ENCODE data around the gene TOP3B. TPM values are rescaled to one million over a fixed set of nuclear protein-coding genes. Genes with fewer than 3 reads are reported as not detected.

The TOP3B gene
- total RNA-seq, 1 donor from 2014 or later = 53.9 TPM

- DNase-seq (ENCODE audit: low spot score) = no peak
- H3K27me3 Mint-ChIP-seq (ENCODE audit: insufficient read depth, low read depth) = peaks cover 4% of the 10 kb centered on the region
- H3K36me3 Mint-ChIP-seq = no peaks in the 10 kb centered on the region
- H4K20me1 ChIP-seq (ENCODE audit: low read depth) = no peaks in the 10 kb centered on the region
- H2AFZ ChIP-seq (replicated peaks) = no peak overlapping the region
- H3K9me3 ChIP-seq (ENCODE audit: low read depth) = no peaks in the 10 kb centered on the region
- H3K4me1 Mint-ChIP-seq = peaks cover 8% of the 10 kb centered on the region
- no peak overlapping the region for H3K27ac Mint-ChIP-seq
- no peak overlapping the region for H3K27ac ChIP-seq
- H3K4me3 ChIP-seq = no peak overlapping the region
- no peaks in the 10 kb centered on the region for H3K4me1 ChIP-seq
- peaks cover 100% of the 10 kb centered on the region for H3K27me3 ChIP-seq
- TF ChIP-seq, protein P1, sequence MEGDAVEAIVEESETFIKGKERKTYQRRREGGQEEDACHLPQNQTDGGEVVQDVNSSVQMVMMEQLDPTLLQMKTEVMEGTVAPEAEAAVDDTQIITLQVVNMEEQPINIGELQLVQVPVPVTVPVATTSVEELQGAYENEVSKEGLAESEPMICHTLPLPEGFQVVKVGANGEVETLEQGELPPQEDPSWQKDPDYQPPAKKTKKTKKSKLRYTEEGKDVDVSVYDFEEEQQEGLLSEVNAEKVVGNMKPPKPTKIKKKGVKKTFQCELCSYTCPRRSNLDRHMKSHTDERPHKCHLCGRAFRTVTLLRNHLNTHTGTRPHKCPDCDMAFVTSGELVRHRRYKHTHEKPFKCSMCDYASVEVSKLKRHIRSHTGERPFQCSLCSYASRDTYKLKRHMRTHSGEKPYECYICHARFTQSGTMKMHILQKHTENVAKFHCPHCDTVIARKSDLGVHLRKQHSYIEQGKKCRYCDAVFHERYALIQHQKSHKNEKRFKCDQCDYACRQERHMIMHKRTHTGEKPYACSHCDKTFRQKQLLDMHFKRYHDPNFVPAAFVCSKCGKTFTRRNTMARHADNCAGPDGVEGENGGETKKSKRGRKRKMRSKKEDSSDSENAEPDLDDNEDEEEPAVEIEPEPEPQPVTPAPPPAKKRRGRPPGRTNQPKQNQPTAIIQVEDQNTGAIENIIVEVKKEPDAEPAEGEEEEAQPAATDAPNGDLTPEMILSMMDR (IDR thresholded peaks at IDR 0.05) = no peak
- TF ChIP-seq EZH2phosphoT487 (IDR thresholded peaks at IDR 0.05) = no peak
- TF ChIP-seq EZH2 (IDR thresholded peaks at IDR 0.05) = no peak
- no peak overlapping the region for H3K9ac ChIP-seq
- H3K4me3 Mint-ChIP-seq = no peak overlapping the region
- no peaks in the 10 kb centered on the region for H3F3A ChIP-seq (ENCODE audit: low read depth)
- no peaks in the 10 kb centered on the region for H3K36me3 ChIP-seq
- H3K79me2 ChIP-seq (ENCODE audit: low read depth) = no peaks in the 10 kb centered on the region
- H3K4me2 ChIP-seq = no peak overlapping the region
- H3K9me3 Mint-ChIP-seq = no peaks in the 10 kb centered on the region
Observed at GRCh38 chr22:22022255-22022840, 39.8 kb upstream of the TOP3B start.

DNA sequence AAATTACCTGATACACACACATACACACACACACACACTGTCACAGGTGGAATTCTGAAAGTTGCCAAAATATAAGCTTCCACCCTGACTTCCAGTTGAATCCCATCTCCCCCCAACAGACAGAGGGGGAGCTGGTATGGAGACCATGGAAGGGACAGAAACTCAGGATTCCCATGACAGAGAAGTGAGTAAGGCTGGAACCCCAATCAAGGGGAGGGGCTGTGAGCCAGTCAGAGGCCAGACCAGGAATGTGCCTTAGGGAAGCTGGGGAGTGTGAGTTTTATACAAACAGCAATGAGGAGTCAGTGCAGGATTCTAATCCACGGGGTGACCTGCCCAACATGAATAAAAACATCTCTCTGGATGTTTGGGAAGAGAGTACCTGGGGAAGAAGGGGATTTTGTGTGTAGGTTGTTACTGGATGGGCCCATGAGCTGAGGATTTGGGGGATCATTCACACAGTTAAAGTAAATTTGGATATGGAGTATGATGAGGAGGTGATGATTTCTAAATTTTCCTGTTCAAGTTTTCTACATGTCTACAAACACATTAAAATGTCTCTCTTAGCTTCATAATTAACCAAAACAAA is 38.7 kb upstream of the TOP3B start:
- H3K27me3 ChIP-seq = peaks cover 100% of the 10 kb centered on the region
- no peak overlapping the region for H3K27ac Mint-ChIP-seq
- H3K4me3 Mint-ChIP-seq = no peak overlapping the region

GRCh38 chr22:22020425-22020852 is 37.9 kb upstream of the TOP3B start:
- Histone ChIP-seq H2AFZ (replicated peaks) (no peak overlapping the region), H3K9ac (no peak overlapping the region), H3K79me2 (ENCODE audit: low read depth) (no peaks in the 10 kb centered on the region), H3K27ac (no peak overlapping the region), H4K20me1 (ENCODE audit: low read depth) (no peaks in the 10 kb centered on the region), H3K36me3 (no peaks in the 10 kb centered on the region), H3K4me2 (no peak overlapping the region), H3K4me3 (no peak overlapping the region), H3K4me1 (no peaks in the 10 kb centered on the region), H3F3A (ENCODE audit: low read depth) (no peaks in the 10 kb centered on the region), H3K9me3 (ENCODE audit: low read depth) (no peaks in the 10 kb centered on the region), H3K27me3 (peaks cover 100% of the 10 kb centered on the region)
- no peaks in the 10 kb centered on the region for H3K36me3 Mint-ChIP-seq
- no peak overlapping the region for H3K27ac Mint-ChIP-seq
- no peak for DNase-seq (ENCODE audit: low spot score)
- peaks cover 4% of the 10 kb centered on the region for H3K27me3 Mint-ChIP-seq (ENCODE audit: insufficient read depth, low read depth)
- H3K4me1 Mint-ChIP-seq = peaks cover 5% of the 10 kb centered on the region
- H3K9me3 Mint-ChIP-seq = no peaks in the 10 kb centered on the region
- no peak for TF ChIP-seq EZH2 (IDR thresholded peaks at IDR 0.05)
- TF ChIP-seq, protein P1 (IDR thresholded peaks at IDR 0.05) = no peak
- TF ChIP-seq EZH2phosphoT487 (IDR thresholded peaks at IDR 0.05) = no peak
- no peak overlapping the region for H3K4me3 Mint-ChIP-seq

More for the DNA sequence above, 38.7 kb upstream of the TOP3B start:
- Histone ChIP-seq H3K4me2 (no peak overlapping the region), H3K27ac (no peak overlapping the region), H2AFZ (replicated peaks) (no peak overlapping the region), H3K36me3 (no peaks in the 10 kb centered on the region), H3F3A (ENCODE audit: low read depth) (no peaks in the 10 kb centered on the region), H3K4me3 (no peak overlapping the region), H4K20me1 (ENCODE audit: low read depth) (no peaks in the 10 kb centered on the region), H3K4me1 (no peaks in the 10 kb centered on the region), H3K79me2 (ENCODE audit: low read depth) (no peaks in the 10 kb centered on the region), H3K9ac (no peak overlapping the region), H3K9me3 (ENCODE audit: low read depth) (no peaks in the 10 kb centered on the region)
- DNase-seq (ENCODE audit: low spot score) = no peak
- TF ChIP-seq, protein P1 (IDR thresholded peaks at IDR 0.05) = no peak
- TF ChIP-seq EZH2 (IDR thresholded peaks at IDR 0.05) (no peak), EZH2phosphoT487 (IDR thresholded peaks at IDR 0.05) (no peak)
- Mint-ChIP-seq H3K9me3 (no peaks in the 10 kb centered on the region), H3K4me1 (peaks cover 5% of the 10 kb centered on the region), H3K36me3 (no peaks in the 10 kb centered on the region), H3K27me3 (ENCODE audit: insufficient read depth, low read depth) (peaks cover 4% of the 10 kb centered on the region)

Measured in neural progenitor cell (in vitro differentiated cells).